ENCODE data around the gene THAP3. TPM values are rescaled to one million over a fixed set of nuclear protein-coding genes. Genes with fewer than 3 reads are reported as not detected.
"Not testable (repeated sequence)": the region's sequence is repeated elsewhere in the genome, so short reads cannot be mapped to it uniquely, and the experiment has no call there.

Gene THAP3
- total RNA-seq, 1 donor from 2014 or later: 29.4 TPM

- Histone ChIP-seq H3K36me3 (ENCODE audit: control insufficient read depth, insufficient read depth, low read length) (no peaks in the 10 kb centered on the region), H3K27me3 (ENCODE audit: control insufficient read depth, insufficient read depth, low read length) (no peaks in the 10 kb centered on the region), H3K4me3 (ENCODE audit: low read depth, low read length) (no peak overlapping the region)
- TF ChIP-seq, protein P1, sequence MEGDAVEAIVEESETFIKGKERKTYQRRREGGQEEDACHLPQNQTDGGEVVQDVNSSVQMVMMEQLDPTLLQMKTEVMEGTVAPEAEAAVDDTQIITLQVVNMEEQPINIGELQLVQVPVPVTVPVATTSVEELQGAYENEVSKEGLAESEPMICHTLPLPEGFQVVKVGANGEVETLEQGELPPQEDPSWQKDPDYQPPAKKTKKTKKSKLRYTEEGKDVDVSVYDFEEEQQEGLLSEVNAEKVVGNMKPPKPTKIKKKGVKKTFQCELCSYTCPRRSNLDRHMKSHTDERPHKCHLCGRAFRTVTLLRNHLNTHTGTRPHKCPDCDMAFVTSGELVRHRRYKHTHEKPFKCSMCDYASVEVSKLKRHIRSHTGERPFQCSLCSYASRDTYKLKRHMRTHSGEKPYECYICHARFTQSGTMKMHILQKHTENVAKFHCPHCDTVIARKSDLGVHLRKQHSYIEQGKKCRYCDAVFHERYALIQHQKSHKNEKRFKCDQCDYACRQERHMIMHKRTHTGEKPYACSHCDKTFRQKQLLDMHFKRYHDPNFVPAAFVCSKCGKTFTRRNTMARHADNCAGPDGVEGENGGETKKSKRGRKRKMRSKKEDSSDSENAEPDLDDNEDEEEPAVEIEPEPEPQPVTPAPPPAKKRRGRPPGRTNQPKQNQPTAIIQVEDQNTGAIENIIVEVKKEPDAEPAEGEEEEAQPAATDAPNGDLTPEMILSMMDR (IDR thresholded peaks at IDR 0.05; ENCODE audit: insufficient read depth, low read length, poor library complexity, severe bottlenecking): no peak
- peak; percentile 10 for DNase-seq (ENCODE audit: low read depth)
These were observed 35.9 kb downstream of the THAP3 start for GRCh38 chr1:6660415-6661049.

DNA sequence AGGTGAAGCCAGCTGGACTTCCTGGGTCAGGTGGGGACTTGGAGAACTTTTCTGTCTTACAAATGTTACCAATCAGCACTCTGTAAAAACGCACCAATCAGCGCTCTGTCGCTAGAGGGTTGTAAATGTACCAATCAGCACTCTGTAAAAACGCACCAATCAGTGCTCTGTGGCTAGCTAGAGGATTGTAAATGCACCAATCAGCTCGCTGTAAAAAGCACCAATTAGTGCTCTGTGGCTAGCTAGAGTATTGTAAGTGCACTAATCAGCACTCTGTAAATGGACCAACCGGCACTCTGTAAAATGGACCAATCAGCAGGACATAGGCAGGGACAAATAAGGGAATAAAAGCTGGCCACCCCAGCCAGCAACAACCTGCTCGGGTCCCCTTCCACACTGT, 37.8 kb downstream of the THAP3 start:
- not testable (repeated sequence) for H3K27me3 ChIP-seq (ENCODE audit: control insufficient read depth, insufficient read depth, low read length); DNase-seq (ENCODE audit: low read depth); H3K4me3 ChIP-seq (ENCODE audit: low read depth, low read length); H3K36me3 ChIP-seq (ENCODE audit: control insufficient read depth, insufficient read depth, low read length)

GRCh38 chr1:6666696-6667095, 42.0 kb downstream of the THAP3 start:
- Histone ChIP-seq H3K4me3 (ENCODE audit: low read depth, low read length) (no peak overlapping the region), H3K36me3 (ENCODE audit: control insufficient read depth, insufficient read depth, low read length) (no peaks in the 10 kb centered on the region), H3K27me3 (ENCODE audit: control insufficient read depth, insufficient read depth, low read length) (no peaks in the 10 kb centered on the region)
- TF ChIP-seq, protein P1 (IDR thresholded peaks at IDR 0.05; ENCODE audit: insufficient read depth, low read length, poor library complexity, severe bottlenecking): no peak
- DNase-seq (ENCODE audit: low read depth): no peak

- TF ChIP-seq, protein P1 (IDR thresholded peaks at IDR 0.05; ENCODE audit: insufficient read depth, low read length, poor library complexity, severe bottlenecking): no peak
- no peaks in the 10 kb centered on the region for H3K36me3 ChIP-seq (ENCODE audit: control insufficient read depth, insufficient read depth, low read length)
- no peaks in the 10 kb centered on the region for H3K27me3 ChIP-seq (ENCODE audit: control insufficient read depth, insufficient read depth, low read length)
- no peak for DNase-seq (ENCODE audit: low read depth)
- H3K4me3 ChIP-seq (ENCODE audit: low read depth, low read length): no peak overlapping the region
These were observed 42.5 kb downstream of the THAP3 start for GRCh38 chr1:6667139-6667538.

DNA sequence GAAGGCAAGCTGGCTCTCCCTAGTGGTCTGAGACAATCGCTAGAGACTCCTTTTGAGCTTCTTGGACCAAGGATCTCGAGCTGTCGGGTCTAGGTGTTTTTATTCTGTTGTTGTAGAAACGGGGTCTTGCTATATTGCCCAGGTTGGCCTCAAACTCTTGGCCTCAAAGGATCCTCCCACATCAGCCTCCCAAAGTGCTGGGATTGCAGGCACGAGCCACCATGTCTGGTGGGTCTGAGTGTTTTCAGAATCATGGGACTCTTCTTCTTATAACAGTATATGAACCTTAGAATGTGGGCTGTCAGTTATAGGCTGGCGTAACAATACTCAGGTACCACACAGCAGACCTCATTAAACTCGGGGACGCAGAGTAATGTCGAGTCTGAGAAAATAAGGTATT, 43.8 kb downstream of the THAP3 start:
- DNase-seq (ENCODE audit: low read depth): no peak
- H3K4me3 ChIP-seq (ENCODE audit: low read depth, low read length): no peak overlapping the region
- no peaks in the 10 kb centered on the region for H3K27me3 ChIP-seq (ENCODE audit: control insufficient read depth, insufficient read depth, low read length)
- TF ChIP-seq, protein P1 (IDR thresholded peaks at IDR 0.05; ENCODE audit: insufficient read depth, low read length, poor library complexity, severe bottlenecking): no peak
- no peaks in the 10 kb centered on the region for H3K36me3 ChIP-seq (ENCODE audit: control insufficient read depth, insufficient read depth, low read length)

- Histone ChIP-seq H3K4me3 (ENCODE audit: low read depth, low read length) (no peak overlapping the region), H3K27me3 (ENCODE audit: control insufficient read depth, insufficient read depth, low read length) (no peaks in the 10 kb centered on the region), H3K36me3 (ENCODE audit: control insufficient read depth, insufficient read depth, low read length) (no peaks in the 10 kb centered on the region)
- TF ChIP-seq, protein P1 (IDR thresholded peaks at IDR 0.05; ENCODE audit: insufficient read depth, low read length, poor library complexity, severe bottlenecking): no peak
- DNase-seq (ENCODE audit: low read depth): no peak
These were observed 47.9 kb downstream of the THAP3 start for GRCh38 chr1:6672558-6672957.
